GM19239 (cell line): ENCODE data around the gene POC1A.

ENCODE experiments used
- DNase-seq: peaks from one replicate; pipeline ENCODE4 v3.0.0; 2011; ENCODE audit warnings: low spot score; ENCODE audit not compliant: insufficient read length
- FAIRE-seq: peaks from 2 replicates; lab custom pipeline; 2011; peaks lifted over from hg19 to GRCh38; lab: Jason Lieb, UNC

Gene POC1A

DNA sequence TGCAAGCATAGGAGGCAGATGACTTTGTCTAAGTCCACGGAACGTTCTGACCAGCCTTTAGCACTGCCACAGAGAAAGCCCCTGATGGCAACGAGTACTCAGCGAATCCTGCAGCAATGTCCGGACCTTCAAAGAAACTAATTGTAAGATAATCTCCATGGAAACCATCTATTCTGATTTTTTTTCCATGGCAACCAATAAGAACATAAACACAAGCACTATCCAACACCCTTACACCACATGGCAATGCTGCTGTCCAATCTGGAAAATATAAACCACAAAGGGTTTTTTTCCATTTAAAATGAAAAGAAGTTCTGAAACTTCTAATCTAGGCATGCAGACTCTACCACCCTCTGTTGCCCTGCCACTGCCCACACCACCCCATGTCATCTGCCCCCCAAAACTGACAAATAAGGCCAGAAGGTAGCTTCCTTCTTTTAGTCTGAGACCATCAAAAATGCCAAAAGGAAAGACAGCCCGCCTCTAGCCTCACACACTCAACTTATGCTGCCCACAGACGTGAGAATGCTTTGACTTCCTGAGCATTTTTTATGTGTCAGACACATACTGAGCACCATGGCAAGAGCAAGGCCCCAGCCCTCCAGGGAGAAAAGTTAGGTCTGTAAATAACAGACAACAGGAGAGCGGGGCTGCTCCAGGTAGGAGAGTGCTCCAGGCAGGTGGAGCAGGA is 44.5 kb downstream of the POC1A start:
- DNase-seq, result no peak
- FAIRE-seq, result no peak

GRCh38 chr3:52108302-52109232 is 45.7 kb downstream of the POC1A start:
- no peak for DNase-seq
- no peak for FAIRE-seq

DNA sequence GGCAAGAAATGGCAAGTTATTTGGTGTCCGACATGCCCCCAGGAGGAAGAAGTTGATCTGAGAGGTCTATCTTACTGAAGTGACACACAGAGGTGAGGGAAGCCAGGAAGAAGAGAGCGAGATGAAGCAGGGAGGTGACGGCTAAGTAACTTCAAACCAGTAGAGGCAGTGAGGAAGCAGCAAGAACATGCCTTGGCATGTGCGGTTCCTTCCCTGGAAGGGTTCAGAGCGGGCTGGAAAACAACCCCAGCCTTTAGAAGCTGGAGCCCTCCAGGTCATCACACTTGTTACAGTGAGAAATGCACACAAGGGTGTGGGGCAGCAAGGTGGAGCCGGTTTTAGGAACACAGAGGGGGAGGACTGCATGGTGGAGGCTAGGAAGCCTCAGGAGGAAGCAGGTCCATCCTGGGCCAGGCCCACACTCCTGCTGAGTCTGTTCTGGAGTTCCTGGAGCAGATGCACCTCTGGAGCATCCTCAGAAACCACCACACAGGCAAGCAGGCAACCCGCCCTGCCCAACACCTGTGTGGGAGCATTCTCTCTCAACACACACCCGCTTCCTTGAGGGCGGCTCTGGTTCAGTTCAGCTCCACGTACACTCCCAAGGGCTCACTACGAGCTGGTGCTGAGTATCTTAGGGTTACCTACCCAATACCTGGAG is 47.1 kb downstream of the POC1A start:
- DNase-seq (no peak), FAIRE-seq (no peak)

DNA sequence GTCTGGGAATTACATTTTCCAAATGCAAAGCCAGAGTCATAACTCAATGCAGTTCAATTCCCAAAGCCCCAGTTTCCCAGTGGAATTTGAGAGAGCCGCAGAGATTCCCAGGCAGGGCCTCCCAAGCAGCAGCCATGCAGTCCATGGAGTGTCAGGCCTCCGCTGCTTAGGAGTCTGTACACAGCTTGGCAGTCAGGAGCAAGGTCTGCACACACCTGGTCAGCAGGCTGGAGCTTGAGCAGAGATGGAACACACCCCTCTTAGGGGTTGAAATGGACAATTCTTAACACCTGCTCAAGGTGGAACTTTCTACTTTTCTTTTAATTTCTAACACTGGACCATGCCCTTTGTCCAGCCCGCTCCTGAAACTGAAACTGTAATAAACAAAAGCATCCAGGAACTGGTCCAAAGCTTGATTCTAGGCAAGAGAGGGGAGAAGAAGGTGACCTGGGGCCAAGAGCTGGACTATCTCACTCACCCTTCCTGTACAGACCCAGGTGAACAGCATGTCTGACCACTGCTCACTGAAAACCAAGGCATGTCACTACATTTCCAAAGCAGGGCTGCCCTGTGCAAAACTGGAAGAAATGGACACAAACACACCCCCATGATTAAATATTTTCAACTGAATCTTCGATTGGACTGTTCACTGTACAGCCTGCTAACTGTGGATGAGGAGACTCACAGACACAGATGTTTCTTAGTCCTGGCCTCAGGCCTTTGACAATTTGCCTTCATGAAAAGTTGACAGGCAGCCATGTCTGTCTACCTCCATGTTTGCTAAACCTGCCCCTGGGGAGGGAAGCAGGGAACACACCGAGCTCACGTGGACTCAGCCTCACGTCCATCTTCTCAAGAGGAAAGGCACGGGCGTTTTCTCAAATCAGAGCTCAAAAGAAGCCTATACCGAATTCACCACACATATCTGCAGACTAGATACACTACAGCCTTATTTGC is 49.3 kb downstream of the POC1A start:
- FAIRE-seq (no peak), DNase-seq (no peak)

DNA sequence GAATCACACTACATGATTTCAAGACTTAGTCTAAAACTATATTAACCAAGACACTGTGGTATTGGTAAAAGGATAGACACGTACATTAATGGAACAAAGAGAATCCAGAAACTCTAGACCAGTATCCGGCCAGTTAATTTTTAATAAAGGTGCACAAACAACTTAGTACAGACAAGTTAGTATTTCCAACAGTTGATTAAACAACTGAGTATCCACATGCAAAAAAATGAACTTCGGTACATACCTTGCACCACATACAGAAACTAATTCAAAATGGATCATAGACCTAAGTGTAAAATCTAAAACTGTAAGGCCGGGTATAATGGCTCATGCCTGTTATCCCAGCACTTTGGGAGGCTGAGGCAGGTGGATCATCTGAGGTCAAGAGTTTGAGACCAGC is 51.3 kb downstream of the POC1A start:
- no peak for FAIRE-seq
- DNase-seq, result no peak

- no peak for FAIRE-seq
- DNase-seq, result no peak
Observed at GRCh38 chr3:52099001-52099401, 55.2 kb downstream of the POC1A start.

DNA sequence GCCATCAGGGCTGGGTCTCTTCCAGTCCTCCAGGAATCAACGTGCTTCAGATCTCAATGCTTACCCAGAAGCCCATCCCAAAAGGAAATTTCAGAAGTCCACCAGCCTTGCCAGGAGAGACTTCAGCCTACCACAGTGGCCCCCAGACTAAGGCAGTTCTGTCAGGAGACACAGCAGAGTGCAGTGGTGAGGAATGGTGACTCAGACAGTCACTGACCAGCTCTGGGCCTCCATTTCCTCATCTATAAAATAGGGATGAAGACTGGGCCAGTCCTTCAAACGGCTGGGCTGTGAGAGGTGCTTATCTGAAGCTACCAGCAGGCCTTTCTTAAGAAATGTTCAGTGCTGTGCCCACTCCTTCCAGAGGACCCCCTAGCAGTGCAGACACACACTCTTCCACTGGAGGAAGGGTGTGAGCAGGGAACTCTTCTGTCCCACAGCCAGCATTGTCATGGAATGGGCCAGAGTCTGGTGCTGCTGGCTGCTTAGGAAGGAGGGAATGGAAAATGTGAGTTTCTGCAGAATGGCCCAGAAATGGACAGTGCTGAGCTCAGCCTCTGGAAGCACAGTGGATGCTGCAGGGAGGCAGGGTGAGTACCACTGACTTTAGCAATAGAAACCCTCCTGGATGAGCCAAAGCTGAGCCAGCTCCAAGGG is 56.2 kb downstream of the POC1A start:
- FAIRE-seq (no peak), DNase-seq (no peak)

GRCh38 chr3:52095990-52096775 is 58.0 kb downstream of the POC1A start:
- DNase-seq, result no peak

GRCh38 chr3:52094571-52095485 is 59.4 kb downstream of the POC1A start:
- FAIRE-seq (no peak), DNase-seq (no peak)

More at GRCh38 chr3:52095990-52096775, 58.0 kb downstream of the POC1A start:
- FAIRE-seq, result no peak

- DNase-seq, result no peak
- FAIRE-seq, result no peak
Observed at GRCh38 chr3:52093756-52094545, 60.3 kb downstream of the POC1A start.

GRCh38 chr3:52092891-52093290 is 61.3 kb downstream of the POC1A start:
- DNase-seq (no peak), FAIRE-seq (no peak)

DNA sequence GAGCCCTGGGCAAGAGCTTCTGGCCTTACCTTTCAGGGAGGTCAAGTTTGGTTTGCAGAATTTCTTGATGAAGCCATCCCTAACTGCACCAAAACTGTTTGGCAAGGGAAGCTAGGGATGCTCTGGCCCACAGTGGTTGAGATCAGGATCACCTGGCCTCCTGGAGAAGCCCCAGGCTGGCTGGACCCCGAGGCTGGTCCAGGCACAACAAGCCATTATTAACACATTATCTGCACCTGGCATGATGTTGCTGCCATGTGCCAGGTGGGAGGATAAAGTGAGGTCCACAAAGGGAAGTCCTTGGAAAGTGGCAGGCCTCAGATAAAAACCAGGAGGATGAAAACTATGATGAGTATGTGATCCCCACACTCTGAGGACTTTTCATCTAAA is 62.0 kb downstream of the POC1A start:
- DNase-seq, result no peak

DNA sequence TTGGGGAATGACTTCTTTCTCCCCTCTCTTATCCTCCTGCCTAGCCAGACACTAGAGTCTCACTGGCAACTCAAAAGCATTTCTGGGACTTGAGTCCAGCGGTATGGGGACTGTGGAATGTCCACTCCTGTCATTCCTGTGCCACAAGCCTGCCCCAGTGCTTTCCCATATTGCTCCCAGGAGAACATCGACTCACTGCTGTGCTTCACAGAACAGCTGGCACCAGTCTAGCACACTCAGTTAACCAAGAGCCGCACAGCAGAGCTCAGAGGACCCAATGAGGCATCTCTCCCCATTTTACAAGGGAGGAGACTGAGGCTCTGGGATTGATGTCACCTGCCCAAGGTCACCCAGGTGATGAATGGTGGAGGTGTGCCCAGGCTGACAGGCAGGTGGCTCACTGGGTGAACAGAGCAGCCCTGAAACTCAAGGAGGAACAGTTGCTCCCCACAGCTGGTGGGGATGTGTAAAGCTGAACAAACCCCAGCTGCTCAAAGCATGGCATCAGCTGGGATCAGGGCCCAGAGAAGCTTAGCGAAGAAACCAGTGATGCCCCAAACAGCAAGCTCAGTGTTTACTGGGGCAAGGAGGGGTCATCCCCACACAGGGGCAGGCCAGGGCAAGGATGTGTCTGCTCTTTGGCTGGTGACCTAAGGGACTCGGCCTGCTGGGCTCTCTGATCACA is 62.5 kb downstream of the POC1A start:
- DNase-seq, result no peak
- no peak for FAIRE-seq

More for the DNA sequence above, 62.0 kb downstream of the POC1A start:
- no peak for FAIRE-seq

DNA sequence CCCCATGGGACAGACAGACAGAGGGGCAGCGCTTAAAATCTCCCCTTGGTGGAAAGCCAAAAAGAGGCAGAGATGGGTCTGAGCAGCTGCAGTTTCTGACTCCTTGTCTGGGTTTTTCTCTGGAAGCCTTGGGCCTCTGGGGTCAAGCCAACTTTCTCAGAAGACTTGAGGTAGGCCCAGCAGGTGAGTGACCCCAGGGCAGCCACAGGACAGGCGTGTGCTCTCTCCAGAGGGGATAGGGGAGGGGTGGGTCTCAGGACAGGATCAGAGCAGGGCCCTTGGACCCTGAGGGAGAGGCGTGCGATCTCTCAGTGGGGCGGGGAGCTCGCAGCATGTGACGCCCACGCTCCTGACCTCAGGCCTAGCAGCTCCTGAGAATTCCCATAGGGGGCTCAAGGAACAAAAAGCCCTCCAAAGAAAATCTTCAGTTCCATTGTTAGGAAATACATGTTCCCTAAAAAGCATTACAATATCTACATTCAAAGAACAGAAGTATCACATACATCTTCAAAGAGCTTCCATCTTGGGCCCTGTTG is 63.2 kb downstream of the POC1A start:
- DNase-seq, result no peak

GRCh38 chr3:52090131-52090932 is 63.9 kb downstream of the POC1A start:
- DNase-seq (no peak), FAIRE-seq (no peak)

More for the DNA sequence above, 63.2 kb downstream of the POC1A start:
- no peak for FAIRE-seq
